Neural cell (in vitro differentiated cells): ENCODE measurements around the gene SKI.

ENCODE experiments used
- CTCF ChIP-seq: fragments of 450-650 bp; IDR thresholded peaks from 2 replicates; pipeline ENCODE4 v1.5.1; 2014; ENCODE audit warnings: antibody characterized with exemption, mild to moderate bottlenecking, moderate library complexity; ENCODE audit not compliant: poor library complexity, severe bottlenecking
- EP300 ChIP-seq: fragments of 450-650 bp; conservative IDR thresholded peaks from 2 replicates; pipeline ENCODE4 v1.6.1; 2014; ENCODE audit warnings: antibody characterized with exemption, mild to moderate bottlenecking, moderate library complexity; ENCODE audit not compliant: poor library complexity, severe bottlenecking
- EZH2 ChIP-seq: fragments of 200-600, 300-800 bp; shearing (Covaris generic), sonication (generic); IDR thresholded peaks from 2 replicates; pipeline ENCODE4 v1.6.1; 2014; ENCODE audit warnings: antibody characterized with exemption, low read length, borderline replicate concordance, mild to moderate bottlenecking; ENCODE audit not compliant: insufficient read depth, poor library complexity, severe bottlenecking
- POLR2AphosphoS5 ChIP-seq: IDR thresholded peaks from 2 replicates; pipeline ENCODE4 v1.6.1; 2012
- SMC3 ChIP-seq: fragments of 450-650 bp; conservative IDR thresholded peaks from 2 replicates; pipeline ENCODE4 v1.6.1; 2014; ENCODE audit warnings: antibody characterized with exemption, mild to moderate bottlenecking, moderate library complexity; ENCODE audit not compliant: poor library complexity

- TF ChIP-seq SMC3 (no peak), CTCF (no peak), EZH2 (no peak), EP300 (no peak), POLR2AphosphoS5 (no peak)
Measured at GRCh38 chr1:2303781-2304180, 75.7 kb downstream of the SKI start.
